HepG2 (cell line): ENCODE data around the gene EFNA2. TPM values are rescaled to one million over a fixed set of nuclear protein-coding genes. Genes with fewer than 3 reads are reported as not detected.

Source experiments
- AGO2 ChIP-seq: fragments of 200-400 bp; formaldehyde crosslinking; optimal IDR thresholded peaks from 2 replicates; pipeline ENCODE3; 2017; ENCODE audit warnings: mild to moderate bottlenecking, low read depth, low read length, moderate library complexity
- ARID2 ChIP-seq: sonication (generic); formaldehyde crosslinking; IDR thresholded peaks from 2 replicates; pipeline ENCODE4 v1.8.1; 2022; ENCODE audit warnings: mild to moderate bottlenecking, missing genetic modification reagents, borderline replicate concordance
- FOXP4 ChIP-seq: sonication (generic); formaldehyde crosslinking; IDR thresholded peaks from 2 replicates; pipeline ENCODE4 v1.4.0; 2020; ENCODE audit warnings: missing genetic modification reagents
- FUBP1 ChIP-seq: sonication (generic); formaldehyde crosslinking; IDR thresholded peaks from 2 replicates; pipeline ENCODE4 v1.5.1; 2020; ENCODE audit warnings: missing genetic modification reagents, mild to moderate bottlenecking, borderline replicate concordance
- PLSCR1 ChIP-seq: sonication (generic); formaldehyde crosslinking; IDR thresholded peaks from 2 replicates; pipeline ENCODE4 v1.5.0; 2020; ENCODE audit warnings: missing genetic modification reagents, mild to moderate bottlenecking, borderline replicate concordance
- POGK ChIP-seq: sonication (generic); formaldehyde crosslinking; conservative IDR thresholded peaks from 2 replicates; pipeline ENCODE4 v1.8.0; 2022; ENCODE audit warnings: mild to moderate bottlenecking, moderate library complexity, missing genetic modification reagents
- RNF219 ChIP-seq: sonication (generic); formaldehyde crosslinking; IDR thresholded peaks from 2 replicates; pipeline ENCODE4 v1.5.0; 2020; ENCODE audit warnings: mild to moderate bottlenecking, missing genetic modification reagents
- STAT5B ChIP-seq: sonication (generic); formaldehyde crosslinking; IDR thresholded peaks from 2 replicates; pipeline ENCODE4 v1.4.0; 2020; ENCODE audit warnings: missing genetic modification reagents
- TERF1 ChIP-seq: sonication (generic); formaldehyde crosslinking; IDR thresholded peaks from 2 replicates; pipeline ENCODE4 v1.8.0; 2022; ENCODE audit warnings: mild to moderate bottlenecking, missing genetic modification reagents, moderate library complexity
- TOPORS ChIP-seq: sonication (generic); formaldehyde crosslinking; IDR thresholded peaks from 2 replicates; pipeline ENCODE4 v1.8.0; 2023; ENCODE audit warnings: mild to moderate bottlenecking, missing genetic modification reagents
- ZMYM3 ChIP-seq: sonication (generic); formaldehyde crosslinking; IDR thresholded peaks from 2 replicates; pipeline ENCODE4 v1.5.1; 2020; ENCODE audit warnings: mild to moderate bottlenecking, missing genetic modification reagents
- ZNF276 ChIP-seq: sonication (generic); formaldehyde crosslinking; IDR thresholded peaks from 2 replicates; pipeline ENCODE4 v1.4.0; 2020; ENCODE audit warnings: mild to moderate bottlenecking, low read depth, missing genetic modification reagents
- ZNF512 ChIP-seq: sonication (generic); formaldehyde crosslinking; IDR thresholded peaks from 2 replicates; pipeline ENCODE4 v1.4.0; 2020; ENCODE audit warnings: mild to moderate bottlenecking, missing genetic modification reagents
- polyA plus RNA-seq, 8 experiments: library from polyadenylated mRNA; depleted of rRNA in 3 of 8; stranded (reverse) in 7 of 8; unstranded in 1 of 8; fragments of >200 nt; fragmentation: Illumina TruSeq in 4 of 8; extraction: Trizol in 4 of 8; gene quantifications; 2 replicates each; pipeline versions ENCODE4 v1.2.1 to v1.2.3, GENCODE V29; 2011 to 2016; ENCODE audit warnings: low read depth in 4 of 8, missing spikeins in 1 of 8, mixed read lengths in 1 of 8; ENCODE audit not compliant: insufficient read depth in 1 of 8
- total RNA-seq, 5 experiments: library from RNA; depleted of rRNA; stranded (reverse); fragments of >200 nt; fragmentation: Illumina TruSeq; extraction: Trizol; gene quantifications; 2 replicates each; pipeline ENCODE4 v1.2.3, GENCODE V29; 2016; ENCODE audit warnings: low read depth in 1 of 5

EFNA2 gene
- total and polyA plus RNA-seq, 2 of the 13 experiments (the other 11 are each of a cell fraction or from before 2014, with no cell fraction given): 6.0 to 9.9 TPM

GRCh38 chr19:1283207-1283916 lies 2.3 kb upstream of the EFNA2 start (continued):
- TF ChIP-seq POGK (0 out of 2 replicates have a peak, but pooled peaks have one; percentile 45), TERF1 (CRISPR knock-in tag) (no peak), FUBP1 (no peak), AGO2 (peak; percentile 10), ARID2 (CRISPR knock-in tag) (no peak), ZMYM3 (CRISPR knock-in tag) (peak; percentile 57), FOXP4 (CRISPR knock-in tag) (no peak), STAT5B (CRISPR knock-in tag) (no peak), RNF219 (CRISPR knock-in tag) (no peak), TOPORS (CRISPR knock-in tag) (no peak), PLSCR1 (CRISPR knock-in tag) (no peak), ZNF512 (CRISPR knock-in tag) (peak; percentile 24; the same call in 1 of the 2 replicates), ZNF276 (CRISPR knock-in tag) (no peak)
